ENCODE measurements around the gene MAML3.

GRCh38 chr4:139917896-139918295, 236.1 kb downstream of the MAML3 start:
- TF ChIP-seq GATA2 (IDR thresholded peaks at IDR 0.05; ENCODE audit: low read depth, low read length) (no peak), GATA3 (IDR thresholded peaks at IDR 0.05; ENCODE audit: low read depth, low read length) (no peak)
